GM12891 (cell line): Measurements from ENCODE around the gene PCSK5.
"Not testable (repeated sequence)": the region's sequence is repeated elsewhere in the genome, so short reads cannot be mapped to it uniquely, and the experiment has no call there.

Source experiments
- DNase-seq: peaks from one replicate; pipeline ENCODE4 v3.0.0; 2011; ENCODE audit warnings: low spot score; ENCODE audit not compliant: insufficient read length
- FAIRE-seq: peaks from 2 replicates; lab custom pipeline; 2011; peaks lifted over from hg19 to GRCh38; lab: Jason Lieb, UNC
- PAX5 ChIP-seq: IDR thresholded peaks from 2 replicates; pipeline ENCODE4 v1.6.1; 2011; ENCODE audit warnings: low read length, moderate library complexity, mild to moderate bottlenecking; ENCODE audit not compliant: insufficient read depth, severe bottlenecking
- POLR2A ChIP-seq: IDR thresholded peaks from 2 replicates; pipeline ENCODE4 v1.6.1; 2011; ENCODE audit warnings: low read depth, low read length, control low read depth
- POLR2AphosphoS5 ChIP-seq: IDR thresholded peaks from 2 replicates; pipeline ENCODE4 v1.6.1; 2011; ENCODE audit warnings: low read depth, low read length, control low read depth
- POU2F2 ChIP-seq: IDR thresholded peaks from 2 replicates; pipeline ENCODE4 v1.6.1; 2011; ENCODE audit warnings: low read depth, mild to moderate bottlenecking, control low read depth, low read length, moderate library complexity
- SPI1 ChIP-seq: IDR thresholded peaks from 2 replicates; pipeline ENCODE4 v1.6.1; 2011; ENCODE audit warnings: low read depth, low read length, control low read depth
- TAF1 ChIP-seq: IDR thresholded peaks from 2 replicates; pipeline ENCODE4 v1.6.1; 2011; ENCODE audit warnings: low read depth, low read length, control low read depth

PCSK5 gene

GRCh38 chr9:76355886-76356285 is 465.4 kb downstream of the PCSK5 start:
- FAIRE-seq (no peak), DNase-seq (no peak)
- TF ChIP-seq POU2F2 (no peak), POLR2A (no peak), SPI1 (no peak), PAX5 (no peak)

- TF ChIP-seq POU2F2 (no peak), PAX5 (no peak), POLR2A (no peak), SPI1 (no peak), TAF1 (no peak), POLR2AphosphoS5 (no peak)
- no peak for DNase-seq
- FAIRE-seq, result no peak
These were observed 467.1 kb downstream of the PCSK5 start for GRCh38 chr9:76357555-76357954.

- no peak for TF ChIP-seq POLR2AphosphoS5
- no peak for TF ChIP-seq PAX5
- no peak for TF ChIP-seq TAF1
- FAIRE-seq (no peak), DNase-seq (no peak)
These were observed 468.3 kb downstream of the PCSK5 start for GRCh38 chr9:76358628-76359280.

GRCh38 chr9:76359365-76359764 is 468.9 kb downstream of the PCSK5 start:
- DNase-seq (no peak), FAIRE-seq (no peak)
- TF ChIP-seq POLR2A (no peak), SPI1 (no peak), TAF1 (no peak), PAX5 (no peak)

GRCh38 chr9:76359766-76360165 is 469.3 kb downstream of the PCSK5 start:
- FAIRE-seq (no peak), DNase-seq (no peak)
- no peak for TF ChIP-seq POU2F2

- FAIRE-seq, result not testable (repeated sequence)
These were observed 472.0 kb downstream of the PCSK5 start for GRCh38 chr9:76362332-76363031.

GRCh38 chr9:76363032-76363395 is 472.5 kb downstream of the PCSK5 start:
- FAIRE-seq (no peak), DNase-seq (no peak)
- TF ChIP-seq POU2F2 (no peak), TAF1 (no peak), SPI1 (no peak), POLR2AphosphoS5 (no peak), PAX5 (no peak), POLR2A (no peak)

More at GRCh38 chr9:76362332-76363031, 472.0 kb downstream of the PCSK5 start:
- not testable (repeated sequence) for DNase-seq

GRCh38 chr9:76365028-76365427 is 474.6 kb downstream of the PCSK5 start:
- no peak for TF ChIP-seq SPI1
- no peak for TF ChIP-seq PAX5
- no peak for TF ChIP-seq POLR2A
- no peak for TF ChIP-seq TAF1
- no peak for TF ChIP-seq POU2F2
- no peak for TF ChIP-seq POLR2AphosphoS5
- no peak for DNase-seq
- no peak for FAIRE-seq

- TF ChIP-seq TAF1, result no peak
- TF ChIP-seq POLR2AphosphoS5, result no peak
- no peak for TF ChIP-seq POLR2A
- no peak for TF ChIP-seq POU2F2
- TF ChIP-seq PAX5, result no peak
- DNase-seq (no peak), FAIRE-seq (no peak)
These were observed 475.8 kb downstream of the PCSK5 start for GRCh38 chr9:76366275-76366674.

- FAIRE-seq, result peak; percentile 66
- TF ChIP-seq POU2F2 (no peak), POLR2A (no peak), POLR2AphosphoS5 (no peak), PAX5 (peak; percentile 71)
- DNase-seq, result no peak
These were observed 479.1 kb downstream of the PCSK5 start for GRCh38 chr9:76369583-76369982.

GRCh38 chr9:76370396-76371023 is 480.0 kb downstream of the PCSK5 start:
- FAIRE-seq (no peak), DNase-seq (no peak)

More at GRCh38 chr9:76370396-76371023, 480.0 kb downstream of the PCSK5 start:
- TF ChIP-seq TAF1 (no peak), POU2F2 (no peak), POLR2A (no peak), SPI1 (no peak), POLR2AphosphoS5 (no peak), PAX5 (no peak)
